Smooth muscle cell (in vitro differentiated cells): ENCODE results near the gene EFNA4. TPM values are rescaled to one million over a fixed set of nuclear protein-coding genes. Genes with fewer than 3 reads are reported as not detected.

ENCODE experiments used
- DNase-seq: peaks from one replicate; lab custom pipeline; 2025; ENCODE audit not compliant: unreplicated experiment; lab: John Stamatoyannopoulos, UW
- H2AFZ ChIP-seq: fragments of 200-600 bp; sonication (generic); 2 replicates; pipeline ENCODE4 v1.6.0; 2016; ENCODE audit warnings: antibody characterized with exemption, low read depth, mild to moderate bottlenecking
- H3F3A ChIP-seq: fragments of 200-600 bp; sonication (generic); 2 replicates; pipeline ENCODE4 v1.6.0; 2017; ENCODE audit warnings: antibody characterized with exemption, low read depth
- H3K27ac ChIP-seq: fragments of 200-600 bp; sonication (generic); 2 replicates; pipeline ENCODE4 v1.5.1; 2016; ENCODE audit warnings: low read depth, mild to moderate bottlenecking
- H3K27me3 ChIP-seq: fragments of 200-600 bp; sonication (generic); 2 replicates; pipeline ENCODE4 v1.6.1; 2016; ENCODE audit warnings: low read depth, mild to moderate bottlenecking
- H3K36me3 ChIP-seq: fragments of 200-600 bp; sonication (generic); 2 replicates; pipeline ENCODE4 v1.5.1; 2016; ENCODE audit warnings: low read depth
- H3K4me1 ChIP-seq: fragments of 200-600 bp; sonication (generic); 2 replicates; pipeline ENCODE4 v1.5.1; 2016; ENCODE audit warnings: low read depth
- H3K4me2 ChIP-seq: fragments of 200-600 bp; sonication (generic); 2 replicates; pipeline ENCODE4 v1.6.0; 2016; ENCODE audit warnings: mild to moderate bottlenecking
- H3K4me3 ChIP-seq: fragments of 200-600 bp; sonication (generic); 2 replicates; pipeline ENCODE4 v1.5.1; 2016; ENCODE audit warnings: mild to moderate bottlenecking
- H3K79me2 ChIP-seq: fragments of 200-600 bp; sonication (generic); 2 replicates; pipeline ENCODE4 v1.6.0; 2016; ENCODE audit warnings: low read depth, mild to moderate bottlenecking
- H3K9ac ChIP-seq: fragments of 200-600 bp; sonication (generic); 2 replicates; pipeline ENCODE4 v1.6.0; 2016; ENCODE audit warnings: low read depth
- H3K9me3 ChIP-seq: fragments of 200-600 bp; sonication (generic); replicated peaks from 2 replicates; pipeline ENCODE4 v1.5.1; 2016; ENCODE audit warnings: low read depth
- H4K20me1 ChIP-seq: fragments of 200-600 bp; sonication (generic); 2 replicates; pipeline ENCODE4 v1.6.0; 2016; ENCODE audit warnings: low read depth
- CTCF ChIP-seq: fragments of 200-600 bp; sonication (generic); IDR thresholded peaks from 2 replicates; pipeline ENCODE4 v1.5.1; 2017; ENCODE audit warnings: borderline replicate concordance, mild to moderate bottlenecking, antibody characterized with exemption; ENCODE audit not compliant: insufficient read depth, poor library complexity, severe bottlenecking
- WGBS: methylation state at CpG from one replicate; pipeline ENCODE4 v1.1.7; 2016; ENCODE audit warnings: low lambda C conversion rate; 5-methylcytosine and 5-hydroxymethylcytosine counted together
- polyA plus RNA-seq: library from polyadenylated mRNA; unstranded; fragments of >200 nt; fragmentation: Nextera tagmentation; extraction: Ambion mirVana; gene quantifications from 2 replicates; pipeline ENCODE4 v1.2.1, GENCODE V29; 2016
- total RNA-seq: library from RNA; depleted of rRNA; stranded (reverse); fragments of >200 nt; gene quantifications from 2 replicates; pipeline ENCODE4 v1.2.3, GENCODE V29; 2014

EFNA4 gene
- total and polyA plus RNA-seq, 2 experiments from 2014 or later, result 18.1 to 27.6 TPM

GRCh38 chr1:155032886-155033285 is 30.7 kb upstream of the EFNA4 start:
- Histone ChIP-seq H3K27ac (no peak overlapping the region), H3K4me3 (no peak overlapping the region), H2AFZ (no peak overlapping the region), H3K4me1 (no peaks in the 10 kb centered on the region), H3K27me3 (no peaks in the 10 kb centered on the region), H3K9ac (no peak overlapping the region), H3K9me3 (no peaks in the 10 kb centered on the region), H3K79me2 (no peaks in the 10 kb centered on the region), H4K20me1 (no peaks in the 10 kb centered on the region), H3K36me3 (no peaks in the 10 kb centered on the region), H3F3A (no peaks in the 10 kb centered on the region), H3K4me2 (no peak overlapping the region)
- no peak for TF ChIP-seq CTCF
- WGBS, result 95% methylated on average over 12 of the region's 12 CpGs
- DNase-seq, result no peak

GRCh38 chr1:155033524-155033923 is 30.0 kb upstream of the EFNA4 start, which contains the start of the genes DCST1 and DCST2:
DCST1 (plus strand) TSS chr1:155033824; CDS start chr1:155034037, 213 bp downstream.
DCST2 (minus strand) TSS chr1:155033781; CDS start chr1:155033701, 80 bp downstream.
- Histone ChIP-seq H3K27ac (no peak within 1 kb of the TSS), H3K9me3 (no peaks in the 10 kb centered on the region), H3K36me3 (no peaks in the 10 kb centered on the region), H3K9ac (no peak within 1 kb of the TSS), H3K27me3 (no peaks in the 10 kb centered on the region), H3F3A (no peaks in the 10 kb centered on the region), H2AFZ (no peak within 1 kb of the TSS), H4K20me1 (no peaks in the 10 kb centered on the region), H3K79me2 (no peaks in the 10 kb centered on the region), H3K4me2 (no peak within 1 kb of the TSS), H3K4me1 (no peaks in the 10 kb centered on the region), H3K4me3 (no peak within 1 kb of the TSS)
- 96% methylated on average over 9 of the region's 9 CpGs for WGBS
- no peak for TF ChIP-seq CTCF
- no peak for DNase-seq

- TF ChIP-seq CTCF, result no peak
- no peak overlapping the region for H3K9ac ChIP-seq
- H4K20me1 ChIP-seq, result no peaks in the 10 kb centered on the region
- H2AFZ ChIP-seq, result no peak overlapping the region
- no peaks in the 10 kb centered on the region for H3K79me2 ChIP-seq
- no peak overlapping the region for H3K4me3 ChIP-seq
- H3K4me2 ChIP-seq, result no peak overlapping the region
- no peak for DNase-seq
- no peaks in the 10 kb centered on the region for H3K4me1 ChIP-seq
- H3K36me3 ChIP-seq, result no peaks in the 10 kb centered on the region
- WGBS, result 92% methylated on average over 20 of the region's 20 CpGs
- no peaks in the 10 kb centered on the region for H3F3A ChIP-seq
- no peaks in the 10 kb centered on the region for H3K9me3 ChIP-seq
- no peaks in the 10 kb centered on the region for H3K27me3 ChIP-seq
- H3K27ac ChIP-seq, result no peak overlapping the region
Observed at GRCh38 chr1:155034318-155035208, 29.0 kb upstream of the EFNA4 start.
